Measurements from ENCODE around the gene SIPA1L3. TPM values are rescaled to one million over a fixed set of nuclear protein-coding genes. Genes with fewer than 3 reads are reported as not detected.

Gene SIPA1L3
- total RNA-seq, 1 experiment from 2014 or later = 19.9 TPM

GRCh38 chr19:38021352-38021751 is 114.3 kb downstream of the SIPA1L3 start:
- H3K4me3 ChIP-seq (ENCODE audit: low read depth, low read length, poor library complexity, severe bottlenecking) = no peak overlapping the region
- POLR2A ChIA-PET (ENCODE audit: low non-redundant PET) = no interaction called here
- intact Hi-C loops (cut with micrococcal nuclease; ENCODE audit: unreplicated experiment) = no loop called here
- DNase-seq (ENCODE audit: low spot score) = no peak
- H3K36me3 ChIP-seq (ENCODE audit: insufficient read depth, low read length, poor library complexity, severe bottlenecking) = no peaks in the 10 kb centered on the region
- no peaks in the 10 kb centered on the region for H3K27me3 ChIP-seq (replicated peaks; ENCODE audit: insufficient read depth, low read depth, low read length, poor library complexity)
- no peaks in the 10 kb centered on the region for H3K9me3 ChIP-seq (ENCODE audit: low read depth, low read length, poor library complexity, severe bottlenecking)
- no peak overlapping the region for H3K27ac ChIP-seq (ENCODE audit: low read depth, low read length, poor library complexity, severe bottlenecking)
- H3K4me1 ChIP-seq (ENCODE audit: insufficient read depth, low read length, poor library complexity, severe bottlenecking) = no peaks in the 10 kb centered on the region
- TF ChIP-seq EZH2 (IDR thresholded peaks at IDR 0.05; ENCODE audit: borderline replicate concordance, low read depth, low read length, poor library complexity, severe bottlenecking) (no peak), CTCF (conservative IDR thresholded peaks at IDR 0.05; ENCODE audit: low read depth, low read length) (no peak)
- CTCF ChIA-PET = no interaction called here
- no TSS peak for BruUV-seq (replicated peaks)

DNA sequence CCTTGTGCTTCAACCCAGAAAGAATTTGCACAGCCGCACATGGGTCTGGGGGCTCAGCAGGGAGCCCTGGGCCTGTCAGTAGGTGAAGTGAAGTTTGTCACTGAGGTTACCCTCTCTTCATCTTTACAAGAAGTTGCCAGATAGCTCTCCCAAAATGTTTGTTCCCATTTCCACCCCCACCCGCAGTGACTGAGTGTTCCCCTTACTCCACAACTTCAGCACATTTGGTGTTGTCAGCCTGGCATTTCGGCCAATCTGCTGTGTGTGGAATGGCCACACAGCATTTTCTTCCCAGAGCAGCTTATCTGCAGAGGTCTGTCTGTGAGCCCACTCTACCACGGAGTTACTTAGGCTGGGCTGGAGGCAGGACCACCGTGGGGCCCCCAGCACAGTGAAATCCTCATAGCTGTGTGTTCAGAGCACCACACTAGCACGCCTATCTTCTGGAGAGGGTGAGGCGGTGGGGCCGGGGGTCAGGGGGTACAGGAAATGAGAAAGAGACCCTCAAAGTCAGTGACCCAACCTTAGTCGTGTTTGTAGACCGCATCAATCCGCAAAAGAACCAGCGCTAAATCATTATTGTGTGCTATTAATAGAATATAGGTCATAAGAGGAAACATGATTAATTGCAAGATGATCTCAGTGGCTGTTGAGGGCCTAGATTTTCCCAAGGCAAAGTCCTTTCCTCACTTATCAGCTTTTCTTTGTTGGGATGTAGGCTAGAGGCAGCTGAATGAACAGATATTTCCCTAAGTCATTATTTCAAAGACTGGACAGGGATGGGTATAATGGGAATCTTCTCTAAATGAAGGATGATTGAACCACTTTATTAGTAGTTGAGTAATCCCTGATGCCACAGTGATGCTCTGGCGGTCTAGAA is 116.0 kb downstream of the SIPA1L3 start:
- ChIA-PET CTCF (no interaction called here), POLR2A (ENCODE audit: low non-redundant PET) (no interaction called here)
- Histone ChIP-seq H3K4me3 (ENCODE audit: low read depth, low read length, poor library complexity, severe bottlenecking) (no peak overlapping the region), H3K27ac (ENCODE audit: low read depth, low read length, poor library complexity, severe bottlenecking) (no peak overlapping the region), H3K27me3 (replicated peaks; ENCODE audit: insufficient read depth, low read depth, low read length, poor library complexity) (no peaks in the 10 kb centered on the region), H3K36me3 (ENCODE audit: insufficient read depth, low read length, poor library complexity, severe bottlenecking) (no peaks in the 10 kb centered on the region), H3K9me3 (ENCODE audit: low read depth, low read length, poor library complexity, severe bottlenecking) (no peaks in the 10 kb centered on the region), H3K4me1 (ENCODE audit: insufficient read depth, low read length, poor library complexity, severe bottlenecking) (no peaks in the 10 kb centered on the region)
- TF ChIP-seq CTCF (conservative IDR thresholded peaks at IDR 0.05; ENCODE audit: low read depth, low read length) (no peak), EZH2 (IDR thresholded peaks at IDR 0.05; ENCODE audit: borderline replicate concordance, low read depth, low read length, poor library complexity, severe bottlenecking) (no peak)
- no TSS peak for BruUV-seq (replicated peaks)
- intact Hi-C loops (cut with micrococcal nuclease; ENCODE audit: unreplicated experiment) = no loop called here
- no peak for DNase-seq (ENCODE audit: low spot score)

GRCh38 chr19:38023671-38024541 is 116.9 kb downstream of the SIPA1L3 start:
- no peak for TF ChIP-seq EZH2 (IDR thresholded peaks at IDR 0.05; ENCODE audit: borderline replicate concordance, low read depth, low read length, poor library complexity, severe bottlenecking)
- no peak for TF ChIP-seq CTCF (conservative IDR thresholded peaks at IDR 0.05; ENCODE audit: low read depth, low read length)
- Histone ChIP-seq H3K9me3 (ENCODE audit: low read depth, low read length, poor library complexity, severe bottlenecking) (no peaks in the 10 kb centered on the region), H3K36me3 (ENCODE audit: insufficient read depth, low read length, poor library complexity, severe bottlenecking) (no peaks in the 10 kb centered on the region), H3K27me3 (replicated peaks; ENCODE audit: insufficient read depth, low read depth, low read length, poor library complexity) (no peaks in the 10 kb centered on the region), H3K4me1 (ENCODE audit: insufficient read depth, low read length, poor library complexity, severe bottlenecking) (no peaks in the 10 kb centered on the region), H3K27ac (ENCODE audit: low read depth, low read length, poor library complexity, severe bottlenecking) (no peak overlapping the region), H3K4me3 (ENCODE audit: low read depth, low read length, poor library complexity, severe bottlenecking) (no peak overlapping the region)
- ChIA-PET POLR2A (ENCODE audit: low non-redundant PET) (no interaction called here), CTCF (no interaction called here)
- BruUV-seq (replicated peaks) = no TSS peak
- no peak for DNase-seq (ENCODE audit: low spot score)
- intact Hi-C loops (cut with micrococcal nuclease; ENCODE audit: unreplicated experiment) = no loop called here

Data from A673 (cell line).